ENCODE measurements around the gene GIMAP8.

Gene GIMAP8

GRCh38 chr7:150450491-150451001 lies at the start of gene GIMAP8:
TSS of gene GIMAP8 (plus strand) at chr7:150450630. CDS start at chr7:150466699, 16,069 bp downstream.
- Mint-ChIP-seq H3K4me1 (peaks cover 85% of the 10 kb centered on the region), H3K36me3 (peaks cover 50% of the 10 kb centered on the region), H3K9me3 (no peaks in the 10 kb centered on the region), H3K4me3 (peak within 1 kb of the TSS; percentile 95), H3K27ac (peak within 1 kb of the TSS; percentile 93)
- DNase-seq (ENCODE audit: low spot score in 2 of 2), result peak; percentile 28 to 80
- peak; percentile 61 for ATAC-seq

DNA sequence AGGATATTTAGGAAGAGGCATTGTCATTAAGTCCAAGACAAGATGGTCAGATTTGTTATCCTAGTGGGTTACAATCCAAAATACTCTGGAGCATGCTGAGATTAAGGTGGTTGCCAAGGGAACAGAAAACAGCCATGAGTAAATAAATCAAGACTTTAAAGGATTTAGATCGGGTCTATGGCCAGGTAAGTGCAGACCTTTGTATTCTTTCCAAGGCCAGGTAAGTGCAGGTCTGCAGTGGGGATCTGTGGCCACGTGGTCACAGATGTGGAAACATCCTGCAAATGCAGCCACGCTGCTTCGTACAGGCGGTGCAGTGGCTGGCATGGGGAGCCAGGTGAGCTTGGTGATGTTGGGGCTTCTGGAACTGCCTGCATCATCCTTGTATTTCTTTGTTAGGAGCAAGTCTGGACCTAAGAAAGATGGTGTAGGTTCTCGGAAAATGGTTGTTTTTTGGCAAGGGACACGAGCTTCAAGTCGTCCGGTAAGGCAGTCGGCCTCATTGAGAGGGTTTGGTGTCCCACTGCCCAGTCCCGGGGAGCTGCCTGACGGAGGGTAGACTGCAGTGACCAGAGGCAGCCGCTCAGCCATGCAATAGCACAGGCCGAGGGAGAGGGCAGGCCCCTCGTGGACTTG lies 49.5 kb upstream of the GIMAP8 start:
- ATAC-seq (no peak), DNase-seq (ENCODE audit: low spot score in 2 of 2) (no peak)
- peaks cover 36% of the 10 kb centered on the region for H3K4me1 Mint-ChIP-seq
- H3K27ac Mint-ChIP-seq, result no peak overlapping the region
- no peak overlapping the region for H3K4me3 Mint-ChIP-seq
- no peaks in the 10 kb centered on the region for H3K36me3 Mint-ChIP-seq
- no peaks in the 10 kb centered on the region for H3K9me3 Mint-ChIP-seq

GRCh38 chr7:150401424-150401790 lies 49.0 kb upstream of the GIMAP8 start:
- Mint-ChIP-seq H3K4me1 (peaks cover 36% of the 10 kb centered on the region), H3K9me3 (no peaks in the 10 kb centered on the region), H3K4me3 (no peak overlapping the region), H3K36me3 (no peaks in the 10 kb centered on the region), H3K27ac (no peak overlapping the region)
- ATAC-seq, result no peak
- no peak for DNase-seq (ENCODE audit: low spot score in 2 of 2)

DNA sequence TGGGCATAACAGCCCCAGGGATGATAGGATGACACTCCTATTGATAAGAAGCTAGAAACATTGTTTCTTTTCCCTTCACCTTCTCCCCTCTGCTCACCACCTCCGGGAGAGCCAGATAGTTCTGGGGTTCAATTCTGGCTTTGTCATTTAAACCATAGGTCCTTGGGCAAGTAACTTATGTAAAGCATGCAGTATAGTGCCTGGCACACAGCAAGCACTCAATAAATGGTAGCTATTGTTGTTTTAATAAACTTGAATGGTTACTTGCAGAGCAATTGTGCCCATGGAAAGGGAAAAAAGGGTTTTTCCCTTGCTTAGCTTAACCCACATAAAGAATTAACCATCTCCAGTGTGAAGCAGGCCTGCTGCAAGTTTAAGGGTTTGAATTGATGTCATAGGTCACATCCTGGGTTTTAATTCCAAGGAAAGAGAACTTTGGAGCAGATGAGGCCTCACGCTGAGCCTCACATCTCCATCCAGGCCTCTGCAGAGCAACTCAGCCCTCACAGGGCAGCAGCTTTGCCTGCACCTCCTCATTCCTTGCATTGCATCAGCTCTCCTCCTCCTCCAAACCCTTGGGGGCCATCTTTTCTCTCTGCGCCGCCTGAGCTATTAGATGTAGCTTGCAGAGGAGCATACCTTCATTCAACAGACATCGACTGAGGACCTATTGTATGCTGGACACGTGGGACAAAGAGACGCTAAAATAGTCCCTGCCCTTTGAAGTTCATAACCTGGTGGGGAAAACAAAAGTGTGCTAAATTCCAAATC lies 48.4 kb upstream of the GIMAP8 start:
- H3K27ac Mint-ChIP-seq, result peak overlapping the region; percentile 87
- no peaks in the 10 kb centered on the region for H3K36me3 Mint-ChIP-seq
- ATAC-seq, result no peak
- no peaks in the 10 kb centered on the region for H3K9me3 Mint-ChIP-seq
- no peak overlapping the region for H3K4me3 Mint-ChIP-seq
- peaks cover 42% of the 10 kb centered on the region for H3K4me1 Mint-ChIP-seq
- no peak for DNase-seq (ENCODE audit: low spot score in 2 of 2)

DNA sequence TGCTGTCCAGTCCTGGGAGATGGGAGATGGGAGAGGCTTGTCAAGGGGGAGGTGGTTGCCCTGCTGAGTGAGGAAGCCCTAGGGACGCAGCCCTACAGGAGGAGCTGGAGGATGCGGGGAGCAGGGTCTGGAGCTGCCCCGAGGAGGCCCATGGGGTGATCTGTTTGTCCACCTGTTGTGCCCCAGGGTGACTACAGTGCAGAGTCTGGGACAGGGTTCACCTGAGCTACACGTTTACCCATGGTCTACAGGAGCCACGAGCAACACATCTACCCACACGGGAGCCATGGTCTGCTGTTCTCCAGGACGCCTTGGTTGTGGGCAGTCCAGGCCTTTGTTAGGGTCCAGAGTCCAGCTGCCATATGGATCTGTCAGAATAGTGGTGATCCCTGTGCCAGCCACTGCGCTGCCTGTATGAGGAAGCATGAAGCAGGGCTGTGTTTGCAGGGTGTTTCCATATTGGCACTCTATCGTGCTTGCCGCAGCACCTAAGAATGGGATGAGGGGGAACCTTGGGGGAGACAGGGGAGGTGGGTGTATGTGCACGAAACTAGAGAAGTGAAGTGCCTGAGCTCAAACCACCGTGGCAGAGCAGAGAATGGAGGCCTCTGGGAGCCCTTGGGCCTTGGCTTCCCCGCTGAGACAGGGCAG lies 47.6 kb upstream of the GIMAP8 start:
- Mint-ChIP-seq H3K27ac (peak overlapping the region; percentile 87), H3K36me3 (no peaks in the 10 kb centered on the region), H3K4me1 (peaks cover 45% of the 10 kb centered on the region), H3K9me3 (no peaks in the 10 kb centered on the region), H3K4me3 (no peak overlapping the region)
- DNase-seq (ENCODE audit: low spot score in 2 of 2) (no peak), ATAC-seq (no peak)

DNA sequence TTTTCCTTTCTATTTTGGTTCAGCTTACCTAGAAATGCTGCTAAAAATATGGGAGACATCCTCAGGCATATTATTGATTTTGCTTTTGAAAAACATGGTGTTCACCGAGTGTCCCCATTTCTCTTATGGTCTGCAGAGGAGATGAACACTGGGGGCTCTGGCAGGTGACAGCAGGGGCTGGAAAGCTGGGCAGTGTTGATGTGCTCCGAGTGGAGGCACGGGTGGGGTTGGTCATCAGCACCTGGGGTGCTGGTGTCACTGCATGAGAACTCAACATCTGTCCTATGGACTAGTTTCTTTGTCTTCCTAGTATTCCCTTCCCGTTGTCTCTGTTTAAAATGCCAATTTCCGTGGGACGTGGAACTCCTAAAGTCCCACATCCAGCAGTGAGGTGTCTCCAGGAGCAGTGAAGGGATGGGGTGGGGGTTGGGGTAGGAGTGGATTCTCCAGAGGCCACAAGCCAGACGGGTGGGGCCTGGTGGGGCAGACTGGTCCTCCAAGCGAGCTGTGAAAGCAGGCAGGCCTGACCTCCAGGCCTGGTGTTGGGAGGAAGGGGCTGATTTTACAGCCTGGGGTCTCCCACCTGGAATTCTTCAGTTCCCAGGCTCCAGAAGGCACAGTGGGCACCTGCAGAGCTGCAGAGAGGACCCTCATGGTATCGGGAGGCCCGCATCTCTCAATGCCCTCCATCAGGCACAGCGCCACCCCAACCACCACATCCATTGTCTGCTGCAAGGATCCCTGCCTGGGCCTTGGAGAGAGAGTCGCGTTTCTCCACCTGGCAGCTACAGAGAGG lies 46.9 kb upstream of the GIMAP8 start:
- H3K9me3 Mint-ChIP-seq, result no peaks in the 10 kb centered on the region
- peaks cover 47% of the 10 kb centered on the region for H3K4me1 Mint-ChIP-seq
- no peak for ATAC-seq
- H3K36me3 Mint-ChIP-seq, result no peaks in the 10 kb centered on the region
- H3K27ac Mint-ChIP-seq, result peak overlapping the region; percentile 87
- no peak for DNase-seq (ENCODE audit: low spot score in 2 of 2)
- peak overlapping the region; percentile 87 for H3K4me3 Mint-ChIP-seq

GRCh38 chr7:150404172-150404804 lies 46.1 kb upstream of the GIMAP8 start:
- Mint-ChIP-seq H3K27ac (peak overlapping the region; percentile 87), H3K4me1 (peaks cover 54% of the 10 kb centered on the region), H3K4me3 (peak overlapping the region; percentile 87), H3K9me3 (no peaks in the 10 kb centered on the region), H3K36me3 (no peaks in the 10 kb centered on the region)
- DNase-seq (ENCODE audit: low spot score in 2 of 2) (no peak), ATAC-seq (no peak)

GRCh38 chr7:150404805-150405583 lies 45.4 kb upstream of the GIMAP8 start:
- Mint-ChIP-seq H3K4me3 (peak overlapping the region; percentile 87), H3K4me1 (peaks cover 54% of the 10 kb centered on the region), H3K36me3 (no peaks in the 10 kb centered on the region), H3K9me3 (no peaks in the 10 kb centered on the region), H3K27ac (peak overlapping the region; percentile 87)
- ATAC-seq, result peak; percentile 84
- DNase-seq (ENCODE audit: low spot score in 2 of 2), result peak; percentile 70 to 90

DNA sequence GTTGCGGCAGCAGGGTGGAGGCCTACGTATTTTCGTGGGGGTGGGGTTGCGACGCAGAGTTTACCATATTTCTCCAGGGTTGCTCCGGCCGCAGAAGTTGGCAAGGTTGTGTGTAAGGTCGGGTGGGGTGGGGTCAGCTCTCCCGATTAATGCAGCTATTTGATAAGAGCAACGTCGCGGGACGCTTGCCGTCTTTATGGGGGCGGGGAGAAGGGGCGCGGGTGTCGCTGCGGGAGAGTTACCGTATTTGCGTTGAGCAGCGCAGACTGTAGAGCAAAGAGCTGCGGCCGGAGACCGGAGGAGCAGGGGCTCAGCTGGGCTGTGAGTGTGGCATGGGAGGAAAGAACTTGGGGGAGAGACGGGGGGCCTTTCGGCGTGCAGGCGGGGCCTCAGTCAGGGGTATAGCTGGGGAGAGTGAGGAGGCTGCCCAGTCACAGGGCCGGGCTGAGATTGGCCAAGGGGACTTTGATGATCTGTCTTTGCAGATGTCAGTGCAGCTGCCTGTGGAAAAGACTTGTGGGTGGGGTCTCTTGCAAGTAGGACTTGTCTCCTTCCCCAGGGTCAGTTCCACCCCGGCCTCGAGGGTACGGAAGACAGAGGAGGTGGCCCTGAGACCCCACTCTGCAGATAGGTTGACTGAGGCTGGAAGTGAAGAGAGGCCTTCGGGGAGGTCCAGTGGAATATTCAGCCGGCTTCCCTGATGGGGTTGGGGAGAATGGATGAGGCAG lies 44.7 kb upstream of the GIMAP8 start:
- Mint-ChIP-seq H3K9me3 (no peaks in the 10 kb centered on the region), H3K4me1 (peaks cover 48% of the 10 kb centered on the region), H3K27ac (peak overlapping the region; percentile 87), H3K4me3 (peak overlapping the region; percentile 87), H3K36me3 (peaks cover 2% of the 10 kb centered on the region)
- ATAC-seq (peak; percentile 38), DNase-seq (ENCODE audit: low spot score in 2 of 2) (peak; percentile 28 to 78)

- no peak for DNase-seq (ENCODE audit: low spot score in 2 of 2)
- Mint-ChIP-seq H3K27ac (peak overlapping the region; percentile 87), H3K4me3 (peak overlapping the region; percentile 87), H3K4me1 (peaks cover 43% of the 10 kb centered on the region), H3K9me3 (no peaks in the 10 kb centered on the region), H3K36me3 (peaks cover 7% of the 10 kb centered on the region)
- no peak for ATAC-seq
These were observed 44.2 kb upstream of the GIMAP8 start for GRCh38 chr7:150406312-150406566.

- DNase-seq (ENCODE audit: low spot score in 2 of 2) (peak in 1 of 2 donors; percentile 61), ATAC-seq (peak; percentile 59)
- Mint-ChIP-seq H3K4me3 (peak overlapping the region; percentile 87), H3K9me3 (no peaks in the 10 kb centered on the region), H3K36me3 (peaks cover 10% of the 10 kb centered on the region), H3K27ac (peak overlapping the region; percentile 87), H3K4me1 (peaks cover 39% of the 10 kb centered on the region)
These were observed 43.6 kb upstream of the GIMAP8 start for GRCh38 chr7:150406567-150407421.

GRCh38 chr7:150407588-150408392 lies 42.6 kb upstream of the GIMAP8 start:
- no peaks in the 10 kb centered on the region for H3K9me3 Mint-ChIP-seq
- peaks cover 42% of the 10 kb centered on the region for H3K4me1 Mint-ChIP-seq
- peaks cover 13% of the 10 kb centered on the region for H3K36me3 Mint-ChIP-seq
- H3K4me3 Mint-ChIP-seq, result no peak overlapping the region
- no peak for DNase-seq (ENCODE audit: low spot score in 2 of 2)
- peak overlapping the region; percentile 88 for H3K27ac Mint-ChIP-seq
- ATAC-seq, result no peak
